K562 (cell line): Measurements from ENCODE around the gene HMGN1.
A peak's percentile ranks its signal among the peaks of the same experiment; 100 is the strongest.

Source experiments
- AFF4 ChIP-seq: sonication (generic); formaldehyde crosslinking; IDR thresholded peaks from 2 replicates; pipeline ENCODE4 v1.8.0; 2023; ENCODE audit warnings: mild to moderate bottlenecking, missing genetic modification reagents
- CTCF ChIP-seq, 3 experiments: IDR thresholded peaks in 2 of 3; conservative IDR thresholded peaks in 1 of 3; 2 replicates each; pipeline ENCODE4 v1.5.1; 2011 to 2012; ENCODE audit warnings: low read length in 3 of 3, mild to moderate bottlenecking in 3 of 3, control low read depth in 2 of 3, improper control_type of control experiment in 1 of 3, inconsistent platforms in 1 of 3, low read depth in 1 of 3, mixed read lengths in 1 of 3, moderate library complexity in 1 of 3; ENCODE audit not compliant: insufficient read depth in 2 of 3
- EGR1 ChIP-seq: fragments of 450-650 bp; conservative IDR thresholded peaks from 2 replicates; pipeline ENCODE4 v1.6.1; 2017; ENCODE audit warnings: mild to moderate bottlenecking
- EP300 ChIP-seq: IDR thresholded peaks from 2 replicates; pipeline ENCODE4 v1.6.1; 2012; ENCODE audit warnings: low read length, improper control_type of control experiment
- ETS2 ChIP-seq: IDR thresholded peaks from 2 replicates; pipeline ENCODE4 v1.6.1; 2016; ENCODE audit warnings: borderline replicate concordance, missing genetic modification characterization, mild to moderate bottlenecking, moderate library complexity, missing compliant biosample characterization; ENCODE audit not compliant: poor library complexity, severe bottlenecking
- PKNOX1 ChIP-seq: fragments of 450-650 bp; IDR thresholded peaks from 2 replicates; pipeline ENCODE4 v1.6.1; 2016
- POLR2AphosphoS5 ChIP-seq: IDR thresholded peaks from 2 replicates; pipeline ENCODE4 v1.6.1; 2011; ENCODE audit warnings: mild to moderate bottlenecking, low read depth, low read length, moderate library complexity; ENCODE audit not compliant: control insufficient read depth, insufficient read depth
- TCF3 ChIP-seq: sonication (generic); formaldehyde crosslinking; IDR thresholded peaks from 2 replicates; pipeline ENCODE4 v1.4.0; 2020; ENCODE audit warnings: mild to moderate bottlenecking, missing genetic modification reagents
- ZBTB8A ChIP-seq: fragments of 450-650 bp; IDR thresholded peaks from 2 replicates; pipeline ENCODE4 v1.6.1; 2018; ENCODE audit warnings: mild to moderate bottlenecking, moderate library complexity; ENCODE audit not compliant: partially characterized antibody
- ZNF584 ChIP-seq: fragments of 200-800 bp; sonication (Bioruptor generic); IDR thresholded peaks from 2 replicates; pipeline ENCODE4 v1.6.1; 2016; ENCODE audit warnings: low read depth, mild to moderate bottlenecking, missing genetic modification characterization, missing compliant biosample characterization
- TF ChIP-seq, protein P1 (sequence below): fragments of 150-350 bp; conservative IDR thresholded peaks from 2 replicates; pipeline ENCODE4 v1.6.1; 2014; ENCODE audit warnings: low read length

GRCh38 chr21:39379986-39380891, 31.4 kb upstream of the HMGN1 start:
- TF ChIP-seq TCF3 (no peak), ZNF584 (CRISPR knock-in tag) (no peak), EP300 (no peak), EGR1 (no peak), ZBTB8A (no peak), CTCF (IDR thresholded peaks at IDR 0.05 in 2 of 3, conservative IDR thresholded peaks at IDR 0.05 in 1 of 3; ENCODE audit: insufficient read depth in 2 of 3, low read depth in 1 of 3, low read length in 3 of 3) (0 out of 6 replicates have a peak, but pooled peaks of 1 of the 3 experiments have one; percentile 3), POLR2AphosphoS5 (peak; percentile 64), PKNOX1 (no peak), AFF4 (CRISPR knock-in tag) (no peak), ETS2 (tag) (no peak)
- TF ChIP-seq, protein P1, sequence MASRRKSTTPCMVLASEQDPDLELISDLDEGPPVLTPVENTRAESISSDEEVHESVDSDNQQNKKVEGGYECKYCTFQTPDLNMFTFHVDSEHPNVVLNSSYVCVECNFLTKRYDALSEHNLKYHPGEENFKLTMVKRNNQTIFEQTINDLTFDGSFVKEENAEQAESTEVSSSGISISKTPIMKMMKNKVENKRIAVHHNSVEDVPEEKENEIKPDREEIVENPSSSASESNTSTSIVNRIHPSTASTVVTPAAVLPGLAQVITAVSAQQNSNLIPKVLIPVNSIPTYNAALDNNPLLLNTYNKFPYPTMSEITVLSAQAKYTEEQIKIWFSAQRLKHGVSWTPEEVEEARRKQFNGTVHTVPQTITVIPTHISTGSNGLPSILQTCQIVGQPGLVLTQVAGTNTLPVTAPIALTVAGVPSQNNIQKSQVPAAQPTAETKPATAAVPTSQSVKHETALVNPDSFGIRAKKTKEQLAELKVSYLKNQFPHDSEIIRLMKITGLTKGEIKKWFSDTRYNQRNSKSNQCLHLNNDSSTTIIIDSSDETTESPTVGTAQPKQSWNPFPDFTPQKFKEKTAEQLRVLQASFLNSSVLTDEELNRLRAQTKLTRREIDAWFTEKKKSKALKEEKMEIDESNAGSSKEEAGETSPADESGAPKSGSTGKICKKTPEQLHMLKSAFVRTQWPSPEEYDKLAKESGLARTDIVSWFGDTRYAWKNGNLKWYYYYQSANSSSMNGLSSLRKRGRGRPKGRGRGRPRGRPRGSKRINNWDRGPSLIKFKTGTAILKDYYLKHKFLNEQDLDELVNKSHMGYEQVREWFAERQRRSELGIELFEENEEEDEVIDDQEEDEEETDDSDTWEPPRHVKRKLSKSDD = no peak
